Brain microvascular endothelial cell (primary cell): ENCODE results near the gene CAMK1D.
A peak's percentile ranks its signal among the peaks of the same experiment; 100 is the strongest.

Experiments
- DNase-seq: peaks from one replicate; pipeline ENCODE4 v3.0.0-alpha.2; 2020
- H3K27ac ChIP-seq: fragments of 250-450 bp; sonication (Bioruptor Pico); 2 replicates; pipeline ENCODE4 v1.5.1; 2020; ENCODE audit warnings: mild to moderate bottlenecking, moderate library complexity
- H3K27me3 ChIP-seq: fragments of 250-450 bp; sonication (Bioruptor Pico); replicated peaks from 2 replicates; pipeline ENCODE4 v1.5.1; 2020; ENCODE audit warnings: mild to moderate bottlenecking
- H3K36me3 ChIP-seq: fragments of 250-450 bp; sonication (Bioruptor Pico); replicated peaks from 2 replicates; pipeline ENCODE4 v1.5.1; 2020; ENCODE audit warnings: mild to moderate bottlenecking
- H3K4me3 ChIP-seq: 2 replicates; pipeline ENCODE4 v1.5.1; 2011; ENCODE audit warnings: low read depth, mild to moderate bottlenecking, control low read depth, low read length, moderate library complexity
- in situ Hi-C: cut with HindIII; loops from 2 replicates; pipeline ENCODE4 v1.10.0; 2017; ENCODE audit warnings: low sequenced_read_pairs, low pct_ligation_motif_present
- TF ChIP-seq, protein P1 (sequence below): IDR thresholded peaks from 2 replicates; pipeline ENCODE4 v1.5.1; 2011; ENCODE audit warnings: low read depth, mild to moderate bottlenecking, moderate library complexity, low read length, control low read depth, inconsistent platforms; ENCODE audit errors: missing control alignments

CAMK1D gene

DNA sequence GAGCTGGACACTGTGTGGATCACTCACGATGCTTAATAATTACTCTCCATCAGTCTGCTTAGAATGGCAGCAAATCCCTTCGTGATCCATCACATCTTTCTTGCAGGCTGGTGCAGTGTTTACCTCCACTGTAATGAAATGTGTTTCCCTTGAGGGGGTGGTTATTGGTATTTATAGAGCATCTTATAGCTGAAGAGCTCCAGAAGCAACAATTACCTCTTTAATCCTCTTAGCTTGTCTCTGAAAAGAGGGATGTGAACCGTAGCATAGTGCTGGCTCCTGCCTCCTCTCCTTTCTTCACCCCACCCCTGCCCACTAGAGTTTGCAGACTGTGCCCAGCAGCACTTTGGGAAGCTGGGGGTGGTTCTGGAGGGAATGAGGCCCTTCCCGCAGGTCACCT is 132.6 kb downstream of the CAMK1D start:
- in situ Hi-C loops, result no loop called here
- no peak overlapping the region for H3K4me3 ChIP-seq
- H3K27me3 ChIP-seq, result no peaks in the 10 kb centered on the region
- no peak for DNase-seq
- TF ChIP-seq, protein P1, sequence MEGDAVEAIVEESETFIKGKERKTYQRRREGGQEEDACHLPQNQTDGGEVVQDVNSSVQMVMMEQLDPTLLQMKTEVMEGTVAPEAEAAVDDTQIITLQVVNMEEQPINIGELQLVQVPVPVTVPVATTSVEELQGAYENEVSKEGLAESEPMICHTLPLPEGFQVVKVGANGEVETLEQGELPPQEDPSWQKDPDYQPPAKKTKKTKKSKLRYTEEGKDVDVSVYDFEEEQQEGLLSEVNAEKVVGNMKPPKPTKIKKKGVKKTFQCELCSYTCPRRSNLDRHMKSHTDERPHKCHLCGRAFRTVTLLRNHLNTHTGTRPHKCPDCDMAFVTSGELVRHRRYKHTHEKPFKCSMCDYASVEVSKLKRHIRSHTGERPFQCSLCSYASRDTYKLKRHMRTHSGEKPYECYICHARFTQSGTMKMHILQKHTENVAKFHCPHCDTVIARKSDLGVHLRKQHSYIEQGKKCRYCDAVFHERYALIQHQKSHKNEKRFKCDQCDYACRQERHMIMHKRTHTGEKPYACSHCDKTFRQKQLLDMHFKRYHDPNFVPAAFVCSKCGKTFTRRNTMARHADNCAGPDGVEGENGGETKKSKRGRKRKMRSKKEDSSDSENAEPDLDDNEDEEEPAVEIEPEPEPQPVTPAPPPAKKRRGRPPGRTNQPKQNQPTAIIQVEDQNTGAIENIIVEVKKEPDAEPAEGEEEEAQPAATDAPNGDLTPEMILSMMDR, result no peak
- no peak overlapping the region for H3K27ac ChIP-seq
- no peaks in the 10 kb centered on the region for H3K36me3 ChIP-seq

DNA sequence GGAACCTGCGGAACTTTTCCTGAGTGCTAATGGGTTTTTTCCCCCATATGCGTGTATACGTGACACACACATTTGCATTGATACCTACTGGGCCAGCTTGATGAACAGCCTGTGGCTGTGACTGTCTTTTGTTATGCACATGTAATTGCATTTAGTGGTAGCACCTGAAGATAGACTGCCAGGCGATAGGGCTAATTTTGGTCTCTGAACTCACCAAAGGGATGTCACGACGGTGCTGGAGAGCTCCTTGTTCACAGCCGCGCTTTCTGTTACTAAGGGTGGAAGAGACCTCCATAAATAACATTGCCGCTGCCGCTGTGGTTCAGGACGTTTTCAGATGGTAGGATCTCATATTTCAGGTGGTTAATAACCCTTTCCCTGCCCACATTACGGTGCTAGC is 133.2 kb downstream of the CAMK1D start:
- TF ChIP-seq, protein P1, result no peak
- in situ Hi-C loops, result no loop called here
- Histone ChIP-seq H3K36me3 (no peaks in the 10 kb centered on the region), H3K27ac (no peak overlapping the region), H3K4me3 (no peak overlapping the region), H3K27me3 (no peaks in the 10 kb centered on the region)
- DNase-seq, result no peak

DNA sequence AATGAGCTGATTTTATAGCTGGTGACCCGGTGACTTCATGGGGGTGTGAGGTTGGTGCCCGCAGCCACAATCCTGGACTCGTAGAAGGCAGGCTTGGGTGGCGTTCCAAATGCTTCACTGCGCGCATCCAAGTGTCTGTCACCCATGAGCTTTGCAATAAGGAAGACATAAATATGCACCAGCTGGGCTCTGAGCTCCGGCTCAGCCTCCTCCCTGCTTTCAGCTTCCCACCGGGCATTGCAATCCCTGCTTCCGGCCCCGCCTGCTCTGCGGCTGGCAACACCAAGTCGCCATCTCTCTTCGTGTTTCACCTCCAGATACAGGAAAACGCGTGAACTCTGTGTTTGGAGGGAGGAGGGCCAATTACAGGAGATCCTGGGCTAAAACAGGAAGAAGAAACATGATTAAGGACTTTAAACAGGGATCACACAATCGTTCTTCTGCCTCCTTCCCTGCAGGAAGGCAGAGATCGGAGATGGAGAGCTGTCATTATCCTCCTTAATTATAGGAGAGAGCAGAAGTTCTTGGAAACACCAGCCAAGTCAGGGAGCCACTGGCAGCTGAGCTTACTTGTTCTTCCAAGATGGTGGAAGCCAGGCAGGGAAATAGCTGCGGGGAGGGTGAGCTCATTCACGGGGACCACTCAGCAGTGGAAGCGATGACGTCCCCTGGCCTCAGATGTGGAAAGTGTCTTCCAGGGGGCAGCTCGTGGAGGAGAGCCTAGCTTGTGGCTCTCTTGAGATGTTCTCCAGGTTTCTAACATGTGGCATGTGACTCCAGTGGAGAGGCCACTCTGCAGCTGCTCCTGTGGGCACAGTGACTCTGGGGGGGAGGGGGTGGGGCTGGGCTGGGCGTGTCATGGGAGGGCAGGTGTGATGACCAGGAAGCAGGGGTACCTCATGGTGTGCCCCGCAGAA is 134.9 kb downstream of the CAMK1D start:
- Histone ChIP-seq H3K27me3 (no peaks in the 10 kb centered on the region), H3K27ac (peak overlapping the region; percentile 58), H3K4me3 (no peak overlapping the region), H3K36me3 (no peaks in the 10 kb centered on the region)
- in situ Hi-C loops, result no loop called here
- DNase-seq, result no peak
- TF ChIP-seq, protein P1, result no peak

DNA sequence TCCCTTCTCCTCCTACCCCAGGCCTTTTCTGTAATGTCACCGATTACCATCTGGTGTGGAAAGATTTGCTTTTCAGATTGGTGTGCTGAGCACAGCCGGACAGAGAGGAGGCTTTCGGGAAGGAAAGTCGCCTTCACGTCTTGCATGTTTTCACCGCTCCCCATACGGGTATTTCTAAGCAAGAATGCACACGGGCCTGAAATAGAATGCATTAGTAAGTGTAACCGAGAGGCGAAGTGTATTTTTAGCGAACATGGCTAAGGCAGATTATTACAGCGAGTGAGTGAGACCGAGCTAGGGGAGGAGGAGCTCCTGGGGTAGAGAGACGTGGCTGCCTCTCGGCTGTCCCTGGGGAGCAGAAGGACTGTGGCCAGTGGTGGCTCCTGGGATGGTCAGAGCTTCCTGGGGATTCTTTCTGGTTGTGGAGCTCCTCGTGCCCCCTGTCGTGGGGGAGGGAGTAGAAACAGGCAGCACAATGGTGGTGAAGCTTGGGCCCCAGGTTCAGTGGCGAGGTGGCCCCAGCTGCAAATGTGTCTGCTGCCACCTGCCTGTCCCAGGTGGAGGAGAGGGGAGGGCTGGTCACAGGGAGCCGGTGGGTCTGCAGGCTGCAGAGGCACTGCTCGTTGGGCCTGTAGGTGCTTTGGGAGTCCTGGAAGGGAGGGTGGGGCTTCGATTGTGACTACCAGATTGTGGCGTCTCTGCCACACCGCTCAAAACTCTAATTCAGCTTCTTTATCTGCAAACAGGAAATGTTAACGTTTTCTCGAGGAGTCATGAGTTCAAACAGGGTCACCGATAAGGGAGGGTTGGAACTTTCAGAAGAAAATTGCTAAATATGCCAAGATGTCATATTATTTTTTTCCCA is 135.8 kb downstream of the CAMK1D start:
- peak overlapping the region; percentile 58 for H3K27ac ChIP-seq
- TF ChIP-seq, protein P1, result no peak
- in situ Hi-C loops, result no loop called here
- peak; percentile 58 for DNase-seq
- H3K36me3 ChIP-seq, result no peaks in the 10 kb centered on the region
- H3K27me3 ChIP-seq, result no peaks in the 10 kb centered on the region
- H3K4me3 ChIP-seq, result no peak overlapping the region

DNA sequence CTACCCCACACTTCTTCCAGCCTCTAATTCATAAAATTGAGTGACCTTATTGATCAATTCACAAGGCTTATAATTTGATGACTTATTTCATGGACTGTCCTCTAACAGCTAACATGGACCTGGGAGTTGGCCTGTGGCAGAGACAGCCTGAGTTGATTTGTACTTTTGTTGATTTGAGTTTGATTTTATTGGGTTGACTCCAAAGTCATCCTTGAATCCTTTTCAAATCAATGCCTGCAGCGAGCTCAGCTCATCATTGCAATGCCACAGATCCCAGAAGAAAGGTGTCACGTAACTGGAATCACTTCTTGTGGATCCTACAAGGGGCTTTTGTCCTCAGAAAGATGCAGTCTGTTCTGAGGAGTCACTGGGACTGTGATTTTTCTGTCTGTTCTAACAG is 138.0 kb downstream of the CAMK1D start:
- no peak for DNase-seq
- TF ChIP-seq, protein P1, result no peak
- Histone ChIP-seq H3K27me3 (no peaks in the 10 kb centered on the region), H3K4me3 (no peak overlapping the region), H3K27ac (no peak overlapping the region), H3K36me3 (no peaks in the 10 kb centered on the region)
- in situ Hi-C loops, result no loop called here
